GM06990 (cell line): ENCODE results near the gene MRPL55.
"Not testable (repeated sequence)": the region's sequence is repeated elsewhere in the genome, so short reads cannot be mapped to it uniquely, and the experiment has no call there.

Source experiments
- DNase-seq: peaks from one replicate; pipeline ENCODE4 v3.0.0-alpha.2; 2011; ENCODE audit not compliant: insufficient read length; ENCODE audit errors: extremely low read depth
- H3K27me3 ChIP-seq: replicated peaks from 2 replicates; pipeline ENCODE4 v1.6.0; 2011; ENCODE audit warnings: low read length; ENCODE audit not compliant: control insufficient read depth, insufficient read depth
- H3K36me3 ChIP-seq: 2 replicates; pipeline ENCODE4 v1.5.1; 2011; ENCODE audit warnings: low read length; ENCODE audit not compliant: control insufficient read depth, insufficient read depth
- H3K4me3 ChIP-seq: replicated peaks from 2 replicates; pipeline ENCODE4 v1.5.1; 2011; ENCODE audit warnings: low read depth, mild to moderate bottlenecking, control low read depth, low read length
- CTCF ChIP-seq: IDR thresholded peaks from 2 replicates; pipeline ENCODE4 v1.5.1; 2011; ENCODE audit warnings: low read length, control low read depth, mild to moderate bottlenecking, inconsistent platforms; ENCODE audit not compliant: insufficient read depth, poor library complexity, severe bottlenecking

MRPL55 gene

DNA sequence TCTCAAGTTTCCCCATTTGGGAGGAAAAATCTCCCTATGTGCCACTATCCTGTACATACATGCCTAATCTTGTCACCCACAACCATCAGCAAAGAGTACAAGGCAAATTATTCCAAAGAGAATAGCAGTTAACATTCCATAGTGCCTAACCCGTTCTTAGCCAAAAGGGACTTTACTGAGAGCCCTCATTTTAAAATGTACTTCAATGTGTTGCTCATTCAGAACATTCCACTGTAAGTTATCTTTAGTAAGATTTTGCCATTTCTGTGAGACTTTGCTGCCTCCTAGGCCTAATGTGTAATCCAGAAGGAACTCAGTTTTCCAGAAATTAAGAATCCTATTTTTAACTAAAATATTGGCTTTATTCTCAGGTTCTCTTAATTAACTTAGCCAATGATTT, 11.3 kb upstream of the MRPL55 start:
- TF ChIP-seq CTCF: no peak
- Histone ChIP-seq H3K4me3 (no peak overlapping the region), H3K27me3 (no peaks in the 10 kb centered on the region), H3K36me3 (no peaks in the 10 kb centered on the region)
- no peak for DNase-seq

GRCh38 chr1:228118040-228118439, 8.9 kb upstream of the MRPL55 start:
- Histone ChIP-seq H3K4me3 (no peak overlapping the region), H3K27me3 (no peaks in the 10 kb centered on the region), H3K36me3 (no peaks in the 10 kb centered on the region)
- no peak for DNase-seq
- TF ChIP-seq CTCF: no peak

GRCh38 chr1:228117335-228117734, 8.2 kb upstream of the MRPL55 start:
- Histone ChIP-seq H3K4me3 (no peak overlapping the region), H3K36me3 (no peaks in the 10 kb centered on the region), H3K27me3 (no peaks in the 10 kb centered on the region)
- TF ChIP-seq CTCF: no peak
- no peak for DNase-seq

DNA sequence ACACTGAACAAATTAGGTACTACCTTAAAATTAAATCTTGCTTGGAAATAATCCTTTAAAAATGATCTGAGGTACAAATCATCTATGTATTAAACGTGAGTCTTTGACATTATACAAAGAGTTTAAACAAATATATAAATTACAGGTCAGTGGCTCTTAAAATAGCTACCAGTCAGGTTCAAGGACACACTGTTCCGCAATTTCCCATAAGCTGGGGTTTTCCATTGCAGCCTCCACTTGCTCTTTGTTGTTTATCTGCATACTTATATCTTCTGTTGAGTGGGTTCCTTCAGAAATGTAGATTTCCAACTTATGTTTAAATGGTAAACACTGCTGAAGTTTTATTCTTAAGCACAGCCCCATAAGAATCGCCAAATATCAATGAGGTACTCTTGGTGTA, 5.7 kb upstream of the MRPL55 start:
- no peak for TF ChIP-seq CTCF

DNA sequence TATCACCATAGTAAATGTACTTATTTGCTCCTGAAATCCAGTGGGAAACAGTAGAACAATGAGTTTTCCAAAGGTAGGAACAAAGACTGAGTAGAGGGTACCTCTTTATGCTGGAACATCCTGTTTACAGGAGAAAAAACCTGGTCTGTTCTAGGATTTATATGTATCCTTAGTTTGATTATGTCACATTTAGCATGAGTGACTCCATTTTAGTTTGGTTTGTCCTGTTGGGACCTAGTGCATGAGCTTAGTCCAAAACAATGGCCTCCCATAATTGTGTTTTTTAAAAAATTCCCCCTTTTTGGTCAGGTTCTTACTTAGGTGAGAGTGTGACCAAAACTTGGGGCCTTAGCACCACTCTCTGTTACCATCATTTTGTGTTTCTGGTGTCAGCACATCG, 3.5 kb upstream of the MRPL55 start:
- TF ChIP-seq CTCF: no peak
- Histone ChIP-seq H3K27me3 (no peaks in the 10 kb centered on the region), H3K4me3 (no peak overlapping the region), H3K36me3 (peaks cover 1% of the 10 kb centered on the region)
- no peak for DNase-seq

More for the DNA sequence above, 5.7 kb upstream of the MRPL55 start:
- Histone ChIP-seq H3K4me3 (no peak overlapping the region), H3K27me3 (no peaks in the 10 kb centered on the region), H3K36me3 (no peaks in the 10 kb centered on the region)
- no peak for DNase-seq

GRCh38 chr1:228112167-228112566, 3.1 kb upstream of the MRPL55 start:
- no peaks in the 10 kb centered on the region for H3K27me3 ChIP-seq
- no peak for TF ChIP-seq CTCF
- no peak for DNase-seq
- H3K4me3 ChIP-seq: no peak overlapping the region
- H3K36me3 ChIP-seq: peaks cover 4% of the 10 kb centered on the region

DNA sequence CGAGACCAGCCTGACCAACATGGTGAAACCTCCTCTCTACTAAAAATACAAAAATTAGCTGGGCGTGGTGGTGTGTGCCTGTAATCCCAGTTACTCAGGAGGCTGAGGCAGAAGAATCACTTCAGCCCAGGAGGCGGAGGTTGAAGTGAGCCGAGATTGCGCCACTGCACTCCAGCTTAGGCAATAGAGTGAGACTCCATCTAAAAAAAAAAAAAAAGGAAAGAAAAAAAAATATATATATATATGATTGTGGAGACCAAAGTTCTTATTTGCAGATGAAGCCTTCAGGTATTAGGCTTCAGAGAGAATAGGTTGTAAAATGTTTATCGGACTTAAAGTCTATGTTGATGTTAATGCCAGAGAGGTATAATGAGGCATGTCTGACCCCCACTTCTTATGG, 2.2 kb upstream of the MRPL55 start:
- not testable (repeated sequence) for DNase-seq, H3K4me3 ChIP-seq, H3K36me3 ChIP-seq, H3K27me3 ChIP-seq
